IMR-90 (cell line): ENCODE results near the gene TBX1. TPM values are rescaled to one million over a fixed set of nuclear protein-coding genes. Genes with fewer than 3 reads are reported as not detected.

Source experiments
- ATAC-seq: fragments of 200-7000 bp; cut with Tn5 transposase; 2 replicates; pipeline ENCODE4 v1.9.1; 2020; ENCODE audit warnings: low read depth, mild to moderate bottlenecking, moderate library complexity
- BruUV-seq: library from RNA; stranded (reverse); fragments of 400-500 nt; replicated peaks from 2 replicates; lab custom pipeline; 2021; lab: Mats Ljungman, UMichigan
- CTCF ChIA-PET: fragments of 300-600 bp; formaldehyde crosslinking; extraction: SDS; loops from one replicate; lab custom pipeline; 2021; ENCODE audit warnings: antibody characterized with exemption; lab: Yijun Ruan, JAX
- POLR2A ChIA-PET: fragments of 300-600 bp; sonication (Branson Sonifier 250); formaldehyde crosslinking; loops from one replicate; lab custom pipeline; 2022; ENCODE audit warnings: antibody characterized with exemption; ENCODE audit not compliant: unreplicated experiment; lab: Charles Lee
- DNase-seq: peaks from one replicate; pipeline ENCODE4 v3.0.0; 2013
- H2AFZ ChIP-seq: replicated peaks from 2 replicates; pipeline ENCODE3; 2013; ENCODE audit warnings: low read length, mild to moderate bottlenecking; ENCODE audit not compliant: poor library complexity
- H2AK5ac ChIP-seq: 2 replicates; pipeline ENCODE4 v1.6.1; 2013; ENCODE audit warnings: low read depth, low read length, inconsistent platforms
- H2AK9ac ChIP-seq: replicated peaks from 2 replicates; pipeline ENCODE3; 2013; ENCODE audit warnings: mild to moderate bottlenecking, low read depth, low read length, moderate library complexity; ENCODE audit not compliant: poor library complexity
- H2BK120ac ChIP-seq: 2 replicates; pipeline ENCODE4 v1.6.1; 2013; ENCODE audit warnings: low read depth, low read length, inconsistent platforms
- H2BK15ac ChIP-seq: 3 replicates; pipeline ENCODE4 v1.6.1; 2013; ENCODE audit warnings: low read depth, low read length, inconsistent platforms
- H2BK20ac ChIP-seq: 2 replicates; pipeline ENCODE4 v1.6.1; 2013; ENCODE audit warnings: low read depth, mild to moderate bottlenecking, inconsistent platforms, low read length, moderate library complexity
- H2BK5ac ChIP-seq: 2 replicates; pipeline ENCODE4 v1.6.1; 2013; ENCODE audit warnings: mild to moderate bottlenecking, low read depth, low read length, inconsistent platforms; ENCODE audit not compliant: poor library complexity, severe bottlenecking
- H3K14ac ChIP-seq: replicated peaks from 2 replicates; pipeline ENCODE4 v1.6.1; 2013; ENCODE audit warnings: low read depth, low read length, inconsistent platforms
- H3K18ac ChIP-seq: 2 replicates; pipeline ENCODE4 v1.6.1; 2013; ENCODE audit warnings: low read depth, low read length, control low read depth
- H3K23ac ChIP-seq: 2 replicates; pipeline ENCODE4 v1.6.1; 2013; ENCODE audit warnings: low read depth, low read length, inconsistent platforms
- H3K27ac ChIP-seq: 2 replicates; pipeline ENCODE4 v1.5.1; 2013; ENCODE audit warnings: mild to moderate bottlenecking, control low read depth, low read length; ENCODE audit not compliant: insufficient read depth
- H3K27me3 ChIP-seq: 2 replicates; pipeline ENCODE4 v1.6.1; 2013; ENCODE audit warnings: low read length; ENCODE audit not compliant: control insufficient read depth, insufficient read depth
- H3K36me3 ChIP-seq: 2 replicates; pipeline ENCODE4 v1.6.1; 2013; ENCODE audit warnings: low read length, mixed read lengths; ENCODE audit not compliant: control insufficient read depth, insufficient read depth
- H3K4ac ChIP-seq: 2 replicates; pipeline ENCODE4 v1.6.1; 2013; ENCODE audit warnings: low read depth, low read length, inconsistent platforms
- H3K4me1 ChIP-seq: 2 replicates; pipeline ENCODE4 v1.6.1; 2013; ENCODE audit warnings: low read length, mixed read lengths; ENCODE audit not compliant: control insufficient read depth, insufficient read depth
- H3K4me2 ChIP-seq: 2 replicates; pipeline ENCODE4 v1.6.1; 2013; ENCODE audit warnings: low read depth, mild to moderate bottlenecking, control low read depth, low read length, moderate library complexity
- H3K4me3 ChIP-seq: 2 replicates; pipeline ENCODE4 v1.5.1; 2013; ENCODE audit warnings: low read depth, mild to moderate bottlenecking, control low read depth, low read length, moderate library complexity; ENCODE audit not compliant: insufficient read depth
- H3K56ac ChIP-seq: 2 replicates; pipeline ENCODE4 v1.6.1; 2013; ENCODE audit warnings: low read length, inconsistent platforms; ENCODE audit not compliant: insufficient read depth; ENCODE audit errors: extremely low read depth
- H3K79me1 ChIP-seq, 2 experiments: 2 replicates each; pipeline ENCODE4 v1.6.1; 2013; ENCODE audit warnings: low read length in 2 of 2, inconsistent platforms in 1 of 2, low read depth in 1 of 2
- H3K9ac ChIP-seq: 2 replicates; pipeline ENCODE4 v1.6.1; 2013; ENCODE audit warnings: low read depth, low read length, control low read depth
- H3K9me1 ChIP-seq: 2 replicates; pipeline ENCODE4 v1.6.1; 2013; ENCODE audit warnings: low read length, inconsistent platforms; ENCODE audit not compliant: insufficient read depth
- H3K9me3 ChIP-seq: 2 replicates; pipeline ENCODE4 v1.6.1; 2013; ENCODE audit warnings: low read length; ENCODE audit not compliant: control insufficient read depth, insufficient read depth
- H4K20me1 ChIP-seq: 2 replicates; pipeline ENCODE4 v1.6.1; 2013; ENCODE audit warnings: low read length, inconsistent platforms; ENCODE audit not compliant: insufficient read depth
- H4K5ac ChIP-seq: 2 replicates; pipeline ENCODE4 v1.6.1; 2013; ENCODE audit warnings: mild to moderate bottlenecking, low read depth, low read length, control low read depth
- H4K8ac ChIP-seq, 2 experiments: 2 replicates each; pipeline ENCODE4 v1.6.1; 2013; ENCODE audit warnings: low read depth in 2 of 2, low read length in 2 of 2, control low read depth in 1 of 2, inconsistent platforms in 1 of 2
- H4K91ac ChIP-seq: 2 replicates; pipeline ENCODE4 v1.6.1; 2013; ENCODE audit warnings: low read depth, low read length, inconsistent platforms; ENCODE audit not compliant: insufficient read depth
- CEBPB ChIP-seq: IDR thresholded peaks from 2 replicates; pipeline ENCODE4 v1.6.1; 2012; ENCODE audit warnings: low read depth, low read length, improper control_type of control experiment
- CHD1 ChIP-seq: IDR thresholded peaks from 2 replicates; pipeline ENCODE4 v1.6.1; 2012; ENCODE audit warnings: low read depth, low read length, improper control_type of control experiment
- MAFK ChIP-seq: IDR thresholded peaks from 2 replicates; pipeline ENCODE4 v1.6.1; 2012; ENCODE audit warnings: low read depth, low read length, improper control_type of control experiment
- MAZ ChIP-seq: IDR thresholded peaks from 2 replicates; pipeline ENCODE4 v1.6.1; 2012; ENCODE audit warnings: low read depth, mild to moderate bottlenecking, low read length, improper control_type of control experiment, moderate library complexity, borderline replicate concordance
- NFE2L2 ChIP-seq: fragments of 150-350 bp; IDR thresholded peaks from 2 replicates; pipeline ENCODE4 v1.6.1; 2016; ENCODE audit warnings: low read depth, mild to moderate bottlenecking, low read length
- POLR2A ChIP-seq: IDR thresholded peaks from 2 replicates; pipeline ENCODE4 v1.6.1; 2012; ENCODE audit warnings: mild to moderate bottlenecking, low read depth, low read length
- RAD21 ChIP-seq: IDR thresholded peaks from 2 replicates; pipeline ENCODE4 v1.6.1; 2012; ENCODE audit warnings: low read length, improper control_type of control experiment
- RCOR1 ChIP-seq: IDR thresholded peaks from 2 replicates; pipeline ENCODE4 v1.6.1; 2012; ENCODE audit warnings: mild to moderate bottlenecking, low read length, improper control_type of control experiment; ENCODE audit not compliant: insufficient replicate concordance
- SMC3 ChIP-seq: fragments of 150-350 bp; IDR thresholded peaks from 2 replicates; pipeline ENCODE4 v1.6.1; 2016; ENCODE audit warnings: low read depth, mild to moderate bottlenecking, antibody characterized with exemption, low read length, moderate library complexity
- WGBS, 2 experiments: methylation state at CpG; one replicate each; pipeline versions ENCODE4 v1.1.5 to v1.1.7; 2013; ENCODE audit warnings: missing lambda C conversion rate in 2 of 2; ENCODE audit not compliant: insufficient read length in 1 of 2; ENCODE audit errors: extremely low coverage in 2 of 2; 5-methylcytosine and 5-hydroxymethylcytosine counted together
- dilution Hi-C: fragments of 300-500 bp; cut with HindIII; formaldehyde crosslinking; loops from one replicate; pipeline ENCODE4 v1.14.3; 2018; ENCODE audit warnings: low sequenced_read_pairs; ENCODE audit not compliant: unreplicated experiment
- in situ Hi-C: fragments of 300-500 bp; cut with MboI; formaldehyde crosslinking; loops from 3 replicates; pipeline ENCODE4 v1.14.3; 2019; ENCODE audit warnings: low sequenced_read_pairs, inconsistent platforms, mixed read lengths
- intact Hi-C: fragments of 100-400 bp; cut with micrococcal nuclease; formaldehyde crosslinking; loops from 2 replicates; pipeline ENCODE4 v1.10.0; 2022
- polyA plus RNA-seq, 3 experiments: library from polyadenylated mRNA; depleted of rRNA; stranded (reverse); fragments of >200 nt; gene quantifications; 2 replicates each; pipeline ENCODE4 v1.2.3, GENCODE V29; 2012; ENCODE audit warnings: low replicate concordance in 1 of 3
- total RNA-seq: library from RNA; depleted of rRNA; stranded (reverse); fragments of >200 nt; gene quantifications from 2 replicates; pipeline ENCODE4 v1.2.3, GENCODE V29; 2012
- TF ChIP-seq, protein P1 (sequence below): fragments of 150-350 bp; IDR thresholded peaks from 2 replicates; pipeline ENCODE4 v1.6.1; 2016; ENCODE audit warnings: low read depth, mild to moderate bottlenecking, low read length, moderate library complexity, borderline replicate concordance
- TF ChIP-seq, protein P2 (sequence below): conservative IDR thresholded peaks from 2 replicates; pipeline ENCODE4 v1.5.1; 2012; ENCODE audit warnings: mild to moderate bottlenecking, low read depth, low read length, improper control_type of control experiment
- TF ChIP-seq, protein P3 (sequence below): fragments of 150-350 bp; IDR thresholded peaks from 2 replicates; pipeline ENCODE4 v1.6.1; 2017; ENCODE audit warnings: mild to moderate bottlenecking, antibody characterized with exemption, low read length, low read depth

Gene TBX1
- total and polyA plus RNA-seq, 2 of the 4 experiments (the other 2 are of a cell fraction) = 0.03 TPM; not detected in 1

DNA sequence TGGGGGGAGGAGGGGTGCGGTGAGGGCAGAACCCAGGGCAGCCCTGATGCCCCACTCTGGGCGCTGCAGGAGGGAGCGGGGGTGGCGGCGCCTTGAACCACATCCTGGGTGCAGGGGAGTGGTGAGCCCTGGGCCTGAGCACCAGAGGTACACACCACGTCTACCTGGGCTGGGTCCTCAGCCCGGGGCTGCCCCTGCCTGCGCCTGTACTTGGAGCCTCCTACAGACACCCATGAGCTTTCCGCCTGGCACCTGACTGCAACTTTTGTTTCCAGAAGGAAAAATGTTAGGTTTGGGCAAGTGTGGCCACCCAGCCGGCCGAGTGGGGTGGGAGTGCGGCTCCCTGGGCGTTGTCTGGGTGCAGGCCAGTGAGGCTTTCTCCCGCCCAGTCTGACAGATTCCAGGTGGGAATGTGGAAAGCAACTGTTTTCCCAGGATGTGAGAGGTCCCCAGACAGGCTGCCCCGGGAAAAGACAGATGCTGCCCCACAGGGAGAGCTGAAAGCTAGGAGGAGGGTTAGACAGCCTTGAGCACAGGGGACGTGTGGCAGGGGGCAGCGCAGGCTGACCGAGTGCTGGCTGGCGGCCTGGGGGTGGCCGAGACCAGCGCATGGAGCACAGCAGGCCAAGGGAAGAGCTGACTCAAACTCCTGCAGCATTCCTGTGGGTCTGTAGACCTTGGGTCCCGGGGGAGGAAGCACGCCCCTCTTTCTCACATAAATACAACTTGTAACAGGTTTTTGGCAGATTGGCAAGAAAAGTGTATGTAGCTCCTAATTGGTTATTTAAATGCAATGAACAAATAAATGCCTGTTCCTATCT is 50.0 kb downstream of the TBX1 start (continued):
- TF ChIP-seq NFE2L2 = no peak
- TF ChIP-seq MAFK = no peak

GRCh38 chr22:19811211-19811621 is 50.6 kb downstream of the TBX1 start:
- no peak overlapping the region for H2BK120ac ChIP-seq
- POLR2A ChIA-PET = no interaction called here
- H2AK9ac ChIP-seq = no peak overlapping the region
- H2BK15ac ChIP-seq = no peak overlapping the region
- H4K8ac ChIP-seq = no peak overlapping the region
- no TSS peak for BruUV-seq
- no peak overlapping the region for H2BK5ac ChIP-seq
- H3K4ac ChIP-seq = no peak overlapping the region
- 0 out of 2 replicates have a peak, but pooled peaks cover 5% of the 10 kb centered on the region for H4K20me1 ChIP-seq
- no peaks in the 10 kb centered on the region for H3K79me1 ChIP-seq
- H3K14ac ChIP-seq = no peak overlapping the region
- H3K18ac ChIP-seq = no peak overlapping the region
- no peak overlapping the region for H3K23ac ChIP-seq
- peaks cover 13% of the 10 kb centered on the region for H3K4me1 ChIP-seq
- no peak overlapping the region for H2BK20ac ChIP-seq
- no peak overlapping the region for H3K9ac ChIP-seq
- CTCF ChIA-PET = interaction anchor here (1.0 kb wide), 1 partner anchor 10 kb away, joined by 3 read pairs; no protein-coding TSS in a partner anchor
- H3K56ac ChIP-seq = no peak overlapping the region
- in situ Hi-C loops = no loop called here
- no peak overlapping the region for H3K4me3 ChIP-seq
- no peak overlapping the region for H3K27ac ChIP-seq
- H3K9me1 ChIP-seq = peaks cover 7% of the 10 kb centered on the region; the same call in 1 of the 2 replicates
- ATAC-seq = no peak; the same call in 1 of the 2 replicates
- no peak for DNase-seq
- H2AFZ ChIP-seq = no peak overlapping the region
- no peak overlapping the region for H4K91ac ChIP-seq
- intact Hi-C loops = no loop called here
- no peaks in the 10 kb centered on the region for H3K9me3 ChIP-seq
- no peaks in the 10 kb centered on the region for H3K27me3 ChIP-seq
- H3K36me3 ChIP-seq = no peaks in the 10 kb centered on the region
- H2AK5ac ChIP-seq = peak overlapping the region; percentile 28; the same call in 1 of the 2 replicates
- WGBS, 2 experiments = 97% methylated on average over 6 of the region's 12 CpGs; no CpG with 5 or more reads in 1 of the 2 experiments
- H4K5ac ChIP-seq = no peak overlapping the region
- H3K4me2 ChIP-seq = no peak overlapping the region
- dilution Hi-C loops = no loop called here
- TF ChIP-seq, protein P1, sequence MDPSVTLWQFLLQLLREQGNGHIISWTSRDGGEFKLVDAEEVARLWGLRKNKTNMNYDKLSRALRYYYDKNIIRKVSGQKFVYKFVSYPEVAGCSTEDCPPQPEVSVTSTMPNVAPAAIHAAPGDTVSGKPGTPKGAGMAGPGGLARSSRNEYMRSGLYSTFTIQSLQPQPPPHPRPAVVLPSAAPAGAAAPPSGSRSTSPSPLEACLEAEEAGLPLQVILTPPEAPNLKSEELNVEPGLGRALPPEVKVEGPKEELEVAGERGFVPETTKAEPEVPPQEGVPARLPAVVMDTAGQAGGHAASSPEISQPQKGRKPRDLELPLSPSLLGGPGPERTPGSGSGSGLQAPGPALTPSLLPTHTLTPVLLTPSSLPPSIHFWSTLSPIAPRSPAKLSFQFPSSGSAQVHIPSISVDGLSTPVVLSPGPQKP = no peak
- TF ChIP-seq NFE2L2 = no peak
- TF ChIP-seq, protein P2, sequence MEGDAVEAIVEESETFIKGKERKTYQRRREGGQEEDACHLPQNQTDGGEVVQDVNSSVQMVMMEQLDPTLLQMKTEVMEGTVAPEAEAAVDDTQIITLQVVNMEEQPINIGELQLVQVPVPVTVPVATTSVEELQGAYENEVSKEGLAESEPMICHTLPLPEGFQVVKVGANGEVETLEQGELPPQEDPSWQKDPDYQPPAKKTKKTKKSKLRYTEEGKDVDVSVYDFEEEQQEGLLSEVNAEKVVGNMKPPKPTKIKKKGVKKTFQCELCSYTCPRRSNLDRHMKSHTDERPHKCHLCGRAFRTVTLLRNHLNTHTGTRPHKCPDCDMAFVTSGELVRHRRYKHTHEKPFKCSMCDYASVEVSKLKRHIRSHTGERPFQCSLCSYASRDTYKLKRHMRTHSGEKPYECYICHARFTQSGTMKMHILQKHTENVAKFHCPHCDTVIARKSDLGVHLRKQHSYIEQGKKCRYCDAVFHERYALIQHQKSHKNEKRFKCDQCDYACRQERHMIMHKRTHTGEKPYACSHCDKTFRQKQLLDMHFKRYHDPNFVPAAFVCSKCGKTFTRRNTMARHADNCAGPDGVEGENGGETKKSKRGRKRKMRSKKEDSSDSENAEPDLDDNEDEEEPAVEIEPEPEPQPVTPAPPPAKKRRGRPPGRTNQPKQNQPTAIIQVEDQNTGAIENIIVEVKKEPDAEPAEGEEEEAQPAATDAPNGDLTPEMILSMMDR = no peak
- TF ChIP-seq MAZ = no peak
- no peak for TF ChIP-seq MAFK
- TF ChIP-seq RAD21 = no peak
- no peak for TF ChIP-seq CEBPB
- no peak for TF ChIP-seq SMC3
- TF ChIP-seq, protein P3, sequence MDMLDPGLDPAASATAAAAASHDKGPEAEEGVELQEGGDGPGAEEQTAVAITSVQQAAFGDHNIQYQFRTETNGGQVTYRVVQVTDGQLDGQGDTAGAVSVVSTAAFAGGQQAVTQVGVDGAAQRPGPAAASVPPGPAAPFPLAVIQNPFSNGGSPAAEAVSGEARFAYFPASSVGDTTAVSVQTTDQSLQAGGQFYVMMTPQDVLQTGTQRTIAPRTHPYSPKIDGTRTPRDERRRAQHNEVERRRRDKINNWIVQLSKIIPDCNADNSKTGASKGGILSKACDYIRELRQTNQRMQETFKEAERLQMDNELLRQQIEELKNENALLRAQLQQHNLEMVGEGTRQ = no peak
- TF ChIP-seq RCOR1 = no peak
- TF ChIP-seq POLR2A = no peak
- no peak for TF ChIP-seq CHD1
